DOHH2 (cell line): Measurements from ENCODE around the gene DLEU7.

Experiments
- H3F3A ChIP-seq: fragments of 200-600 bp; sonication (generic), shearing (Covaris generic); 2 replicates; pipeline ENCODE4 v1.6.0; 2016; ENCODE audit warnings: antibody characterized with exemption, mild to moderate bottlenecking; ENCODE audit not compliant: control insufficient read depth, insufficient read depth
- H3K27ac ChIP-seq: fragments of 200-600 bp; sonication (generic); 2 replicates; pipeline ENCODE4 v1.5.1; 2014; ENCODE audit warnings: low read depth, mild to moderate bottlenecking, low read length, moderate library complexity
- H3K27me3 ChIP-seq: fragments of 200-600 bp; sonication (generic); 2 replicates; pipeline ENCODE4 v1.6.1; 2014; ENCODE audit warnings: mild to moderate bottlenecking, low read length, mixed read lengths; ENCODE audit not compliant: control insufficient read depth
- H3K36me3 ChIP-seq: fragments of 200-600 bp; sonication (generic); 2 replicates; pipeline ENCODE4 v1.6.1; 2014; ENCODE audit warnings: mild to moderate bottlenecking, low read length, moderate library complexity, mixed read lengths; ENCODE audit not compliant: control insufficient read depth
- H3K4me1 ChIP-seq: fragments of 200-600 bp; sonication (generic); 2 replicates; pipeline ENCODE4 v1.6.1; 2014; ENCODE audit warnings: mild to moderate bottlenecking, low read length, mixed read lengths; ENCODE audit not compliant: control insufficient read depth
- H3K4me2 ChIP-seq: fragments of 200-600 bp; sonication (generic); 2 replicates; pipeline ENCODE4 v1.6.0; 2014; ENCODE audit warnings: mild to moderate bottlenecking, low read length, moderate library complexity
- H3K4me3 ChIP-seq: fragments of 200-600 bp; sonication (generic); 2 replicates; pipeline ENCODE4 v1.5.1; 2014; ENCODE audit warnings: mild to moderate bottlenecking, low read length, mixed read lengths
- H3K79me2 ChIP-seq: fragments of 200-600 bp; sonication (generic); 2 replicates; pipeline ENCODE4 v1.6.1; 2014; ENCODE audit warnings: mild to moderate bottlenecking, low read length, mixed read lengths; ENCODE audit not compliant: control insufficient read depth
- H3K9me2 ChIP-seq: fragments of 200-600 bp; sonication (generic); replicated peaks from 2 replicates; pipeline ENCODE4 v1.6.1; 2014; ENCODE audit warnings: mild to moderate bottlenecking, low read length, mixed read lengths; ENCODE audit not compliant: control insufficient read depth
- H3K9me3 ChIP-seq: fragments of 200-600 bp; sonication (generic); 2 replicates; pipeline ENCODE4 v1.6.1; 2014; ENCODE audit warnings: antibody characterized with exemption, low read length, mixed read lengths; ENCODE audit not compliant: control insufficient read depth, insufficient read depth
- H4K20me1 ChIP-seq: fragments of 200-600 bp; sonication (generic); 2 replicates; pipeline ENCODE4 v1.6.0; 2014; ENCODE audit warnings: low read depth, mild to moderate bottlenecking, antibody characterized with exemption, low read length, moderate library complexity; ENCODE audit not compliant: control insufficient read depth, insufficient read depth
- EZH2phosphoT487 ChIP-seq: fragments of 200-600 bp; sonication (generic); IDR thresholded peaks from 2 replicates; pipeline ENCODE4 v1.6.1; 2017; ENCODE audit warnings: borderline replicate concordance, mild to moderate bottlenecking, antibody characterized with exemption, low read length, moderate library complexity, mixed read lengths
- TF ChIP-seq, protein P1 (sequence below): fragments of 200-600 bp; sonication (generic); IDR thresholded peaks from one replicate; pipeline ENCODE4 v1.5.1; 2014; ENCODE audit warnings: antibody characterized with exemption, mild to moderate bottlenecking, low read depth, low read length; ENCODE audit not compliant: poor library complexity, severe bottlenecking

DLEU7 gene

GRCh38 chr13:50783066-50783465, 60.4 kb downstream of the DLEU7 start:
- H4K20me1 ChIP-seq: no peaks in the 10 kb centered on the region

GRCh38 chr13:50780201-50781015, 63.1 kb downstream of the DLEU7 start:
- H3K9me3 ChIP-seq: peaks cover 3% of the 10 kb centered on the region; the same call in 1 of the 2 replicates
- H4K20me1 ChIP-seq: no peaks in the 10 kb centered on the region
- no peaks in the 10 kb centered on the region for H3K36me3 ChIP-seq
- H3K27ac ChIP-seq: no peak overlapping the region
- no peaks in the 10 kb centered on the region for H3K79me2 ChIP-seq
- TF ChIP-seq, protein P1, sequence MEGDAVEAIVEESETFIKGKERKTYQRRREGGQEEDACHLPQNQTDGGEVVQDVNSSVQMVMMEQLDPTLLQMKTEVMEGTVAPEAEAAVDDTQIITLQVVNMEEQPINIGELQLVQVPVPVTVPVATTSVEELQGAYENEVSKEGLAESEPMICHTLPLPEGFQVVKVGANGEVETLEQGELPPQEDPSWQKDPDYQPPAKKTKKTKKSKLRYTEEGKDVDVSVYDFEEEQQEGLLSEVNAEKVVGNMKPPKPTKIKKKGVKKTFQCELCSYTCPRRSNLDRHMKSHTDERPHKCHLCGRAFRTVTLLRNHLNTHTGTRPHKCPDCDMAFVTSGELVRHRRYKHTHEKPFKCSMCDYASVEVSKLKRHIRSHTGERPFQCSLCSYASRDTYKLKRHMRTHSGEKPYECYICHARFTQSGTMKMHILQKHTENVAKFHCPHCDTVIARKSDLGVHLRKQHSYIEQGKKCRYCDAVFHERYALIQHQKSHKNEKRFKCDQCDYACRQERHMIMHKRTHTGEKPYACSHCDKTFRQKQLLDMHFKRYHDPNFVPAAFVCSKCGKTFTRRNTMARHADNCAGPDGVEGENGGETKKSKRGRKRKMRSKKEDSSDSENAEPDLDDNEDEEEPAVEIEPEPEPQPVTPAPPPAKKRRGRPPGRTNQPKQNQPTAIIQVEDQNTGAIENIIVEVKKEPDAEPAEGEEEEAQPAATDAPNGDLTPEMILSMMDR: no peak
- no peak for TF ChIP-seq EZH2phosphoT487
- no peaks in the 10 kb centered on the region for H3K27me3 ChIP-seq
- H3F3A ChIP-seq: no peaks in the 10 kb centered on the region
- H3K4me1 ChIP-seq: no peaks in the 10 kb centered on the region
- no peak overlapping the region for H3K4me2 ChIP-seq
- H3K4me3 ChIP-seq: no peak overlapping the region
- no peaks in the 10 kb centered on the region for H3K9me2 ChIP-seq

More at GRCh38 chr13:50783066-50783465, 60.4 kb downstream of the DLEU7 start:
- H3K36me3 ChIP-seq: no peaks in the 10 kb centered on the region
- no peaks in the 10 kb centered on the region for H3K9me3 ChIP-seq
- H3K79me2 ChIP-seq: no peaks in the 10 kb centered on the region
- no peaks in the 10 kb centered on the region for H3K27me3 ChIP-seq
- no peak overlapping the region for H3K4me2 ChIP-seq
- no peaks in the 10 kb centered on the region for H3F3A ChIP-seq
- no peak for TF ChIP-seq EZH2phosphoT487
- TF ChIP-seq, protein P1: no peak
- H3K4me1 ChIP-seq: no peaks in the 10 kb centered on the region
- H3K4me3 ChIP-seq: no peak overlapping the region
- no peak overlapping the region for H3K27ac ChIP-seq
- no peaks in the 10 kb centered on the region for H3K9me2 ChIP-seq

- H3K4me2 ChIP-seq: no peak overlapping the region
- TF ChIP-seq, protein P1: no peak
- no peak for TF ChIP-seq EZH2phosphoT487
Measured at GRCh38 chr13:50779443-50780200, 63.9 kb downstream of the DLEU7 start.

More at GRCh38 chr13:50779443-50780200, 63.9 kb downstream of the DLEU7 start:
- Histone ChIP-seq H3K9me3 (peaks cover 3% of the 10 kb centered on the region; the same call in 1 of the 2 replicates), H3K4me1 (no peaks in the 10 kb centered on the region), H3K27ac (no peak overlapping the region), H3K9me2 (no peaks in the 10 kb centered on the region), H4K20me1 (no peaks in the 10 kb centered on the region), H3K4me3 (no peak overlapping the region), H3K79me2 (no peaks in the 10 kb centered on the region), H3F3A (no peaks in the 10 kb centered on the region), H3K27me3 (no peaks in the 10 kb centered on the region), H3K36me3 (no peaks in the 10 kb centered on the region)
